Measurements from ENCODE around the gene COL8A1. TPM values are rescaled to one million over a fixed set of nuclear protein-coding genes. Genes with fewer than 3 reads are reported as not detected.

COL8A1 gene
- total and polyA plus RNA-seq, 2 experiments from 2014 or later = 0.41 to 2.4 TPM

- no peak for DNase-seq (ENCODE audit: low spot score)
Measured at GRCh38 chr3:99696497-99696896, 58.1 kb downstream of the COL8A1 start.

GRCh38 chr3:99697250-99697649, 58.9 kb downstream of the COL8A1 start:
- Histone ChIP-seq H3K9me3 (ENCODE audit: low read depth) (no peaks in the 10 kb centered on the region), H3K36me3 (replicated peaks; ENCODE audit: insufficient read depth, low read depth) (no peaks in the 10 kb centered on the region), H4K20me1 (ENCODE audit: insufficient read depth, poor library complexity, severe bottlenecking) (no peaks in the 10 kb centered on the region), H3K27me3 (no peaks in the 10 kb centered on the region), H2AFZ (no peak overlapping the region), H3K4me3 (no peak overlapping the region), H3K4me2 (no peak overlapping the region), H3K4me1 (ENCODE audit: insufficient read depth) (no peaks in the 10 kb centered on the region), H3K79me2 (no peaks in the 10 kb centered on the region), H3K9me2 (replicated peaks; ENCODE audit: insufficient read depth) (no peaks in the 10 kb centered on the region), H3K27ac (no peak overlapping the region)
- WGBS (ENCODE audit: low lambda C conversion rate, missing lambda C conversion rate) = 92% methylated on average over 5 of the region's 5 CpGs
- TF ChIP-seq CTCF (IDR thresholded peaks at IDR 0.05; ENCODE audit: poor library complexity) = no peak
- no peak for TF ChIP-seq EZH2 (IDR thresholded peaks at IDR 0.05; ENCODE audit: borderline replicate concordance)
- TF ChIP-seq EZH2phosphoT487 (IDR thresholded peaks at IDR 0.05; ENCODE audit: low read depth, severe bottlenecking, unreplicated experiment) = no peak
- no peak for DNase-seq (ENCODE audit: low spot score)

More at GRCh38 chr3:99696497-99696896, 58.1 kb downstream of the COL8A1 start:
- Histone ChIP-seq H4K20me1 (ENCODE audit: insufficient read depth, poor library complexity, severe bottlenecking) (no peaks in the 10 kb centered on the region), H3K9me2 (replicated peaks; ENCODE audit: insufficient read depth) (no peaks in the 10 kb centered on the region), H3K27me3 (no peaks in the 10 kb centered on the region), H2AFZ (no peak overlapping the region), H3K4me1 (ENCODE audit: insufficient read depth) (no peaks in the 10 kb centered on the region), H3K4me2 (no peak overlapping the region), H3K27ac (no peak overlapping the region), H3K36me3 (replicated peaks; ENCODE audit: insufficient read depth, low read depth) (no peaks in the 10 kb centered on the region), H3K9me3 (ENCODE audit: low read depth) (no peaks in the 10 kb centered on the region), H3K4me3 (no peak overlapping the region), H3K79me2 (no peaks in the 10 kb centered on the region)
- WGBS (ENCODE audit: low lambda C conversion rate, missing lambda C conversion rate) = 91% methylated on average over 5 of the region's 5 CpGs
- TF ChIP-seq CTCF (IDR thresholded peaks at IDR 0.05; ENCODE audit: poor library complexity) = no peak
- no peak for TF ChIP-seq EZH2phosphoT487 (IDR thresholded peaks at IDR 0.05; ENCODE audit: low read depth, severe bottlenecking, unreplicated experiment)
- TF ChIP-seq EZH2 (IDR thresholded peaks at IDR 0.05; ENCODE audit: borderline replicate concordance) = no peak

- Histone ChIP-seq H3K36me3 (replicated peaks; ENCODE audit: insufficient read depth, low read depth) (no peaks in the 10 kb centered on the region), H3K27me3 (no peaks in the 10 kb centered on the region), H3K4me3 (no peak overlapping the region), H3K9me2 (replicated peaks; ENCODE audit: insufficient read depth) (no peaks in the 10 kb centered on the region), H2AFZ (no peak overlapping the region), H3K9me3 (ENCODE audit: low read depth) (no peaks in the 10 kb centered on the region), H3K27ac (no peak overlapping the region), H4K20me1 (ENCODE audit: insufficient read depth, poor library complexity, severe bottlenecking) (no peaks in the 10 kb centered on the region), H3K79me2 (no peaks in the 10 kb centered on the region), H3K4me2 (no peak overlapping the region), H3K4me1 (ENCODE audit: insufficient read depth) (no peaks in the 10 kb centered on the region)
- DNase-seq (ENCODE audit: low spot score) = no peak
- 84% methylated on average over 2 of the region's 2 CpGs for WGBS (ENCODE audit: low lambda C conversion rate, missing lambda C conversion rate)
- TF ChIP-seq CTCF (IDR thresholded peaks at IDR 0.05; ENCODE audit: poor library complexity) (no peak), EZH2 (IDR thresholded peaks at IDR 0.05; ENCODE audit: borderline replicate concordance) (no peak), EZH2phosphoT487 (IDR thresholded peaks at IDR 0.05; ENCODE audit: low read depth, severe bottlenecking, unreplicated experiment) (no peak)
Measured at GRCh38 chr3:99698932-99699331, 60.5 kb downstream of the COL8A1 start.

- Histone ChIP-seq H3K4me3 (no peak overlapping the region), H3K27ac (no peak overlapping the region), H3K9me3 (ENCODE audit: low read depth) (no peaks in the 10 kb centered on the region), H3K4me2 (peak overlapping the region; percentile 13), H3K36me3 (replicated peaks; ENCODE audit: insufficient read depth, low read depth) (no peaks in the 10 kb centered on the region), H4K20me1 (ENCODE audit: insufficient read depth, poor library complexity, severe bottlenecking) (no peaks in the 10 kb centered on the region), H3K27me3 (no peaks in the 10 kb centered on the region), H3K9me2 (replicated peaks; ENCODE audit: insufficient read depth) (no peaks in the 10 kb centered on the region), H3K79me2 (no peaks in the 10 kb centered on the region), H3K4me1 (ENCODE audit: insufficient read depth) (no peaks in the 10 kb centered on the region), H2AFZ (no peak overlapping the region)
- no peak for TF ChIP-seq CTCF (IDR thresholded peaks at IDR 0.05; ENCODE audit: poor library complexity)
- no peak for TF ChIP-seq EZH2 (IDR thresholded peaks at IDR 0.05; ENCODE audit: borderline replicate concordance)
- TF ChIP-seq EZH2phosphoT487 (IDR thresholded peaks at IDR 0.05; ENCODE audit: low read depth, severe bottlenecking, unreplicated experiment) = no peak
- 76% methylated on average over 9 of the region's 9 CpGs for WGBS (ENCODE audit: low lambda C conversion rate, missing lambda C conversion rate)
- DNase-seq (ENCODE audit: low spot score) = no peak
Measured at GRCh38 chr3:99699841-99700240, 61.4 kb downstream of the COL8A1 start.
